GM18873 (cell line): ENCODE data around the gene CLMP.
A peak's percentile ranks its signal among the peaks of the same experiment; 100 is the strongest.
"Not testable (repeated sequence)": the region's sequence is repeated elsewhere in the genome, so short reads cannot be mapped to it uniquely, and the experiment has no call there.

ENCODE experiments used
- ATAC-seq: cut with Tn5 transposase; IDR thresholded peaks from one replicate; pipeline ENCODE4 v1.9.1; 2021; ENCODE audit warnings: mild to moderate bottlenecking, moderate library complexity, moderate number of reproducible peaks; ENCODE audit not compliant: unreplicated experiment, low FRiP score

Gene CLMP

DNA sequence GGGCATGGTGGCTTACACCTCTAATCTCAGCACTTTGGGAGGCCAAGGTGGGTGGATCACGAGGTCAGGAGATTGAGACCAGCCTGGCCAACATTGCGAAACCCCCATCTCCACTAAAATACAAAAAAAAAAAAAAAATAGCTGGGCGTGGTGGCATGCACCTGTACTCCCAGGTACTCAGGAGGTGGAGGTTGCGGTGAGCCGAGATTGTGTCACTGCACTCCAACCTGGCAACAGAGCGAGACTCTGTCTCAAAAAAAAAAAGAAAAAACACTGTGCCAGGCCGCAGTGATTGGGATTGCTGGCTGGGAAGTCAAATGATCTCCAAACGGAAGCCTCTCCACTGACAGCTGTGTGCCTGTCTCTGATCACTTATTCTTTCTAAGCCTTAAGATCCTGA lies 104.9 kb downstream of the CLMP start:
- ATAC-seq = not testable (repeated sequence)

DNA sequence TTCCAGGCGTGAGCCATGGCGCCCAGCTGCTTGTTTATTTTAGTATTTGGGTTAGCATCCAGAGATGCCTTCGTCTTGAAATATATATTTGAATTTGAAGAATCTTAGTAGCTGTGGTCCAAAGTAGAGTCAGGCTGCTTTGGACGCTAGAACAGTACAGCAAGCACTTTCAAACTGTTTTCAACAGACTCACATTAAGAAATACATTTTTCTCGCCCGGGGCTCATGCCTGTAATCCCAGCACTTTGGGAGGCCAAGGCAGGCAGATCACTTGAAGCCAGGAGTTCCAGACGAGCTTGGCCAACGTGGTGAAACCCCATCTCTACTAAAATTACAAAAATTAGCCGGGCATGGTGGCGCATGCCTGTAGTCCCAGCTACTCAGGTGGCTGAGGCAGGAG lies 106.2 kb downstream of the CLMP start:
- not testable (repeated sequence) for ATAC-seq

DNA sequence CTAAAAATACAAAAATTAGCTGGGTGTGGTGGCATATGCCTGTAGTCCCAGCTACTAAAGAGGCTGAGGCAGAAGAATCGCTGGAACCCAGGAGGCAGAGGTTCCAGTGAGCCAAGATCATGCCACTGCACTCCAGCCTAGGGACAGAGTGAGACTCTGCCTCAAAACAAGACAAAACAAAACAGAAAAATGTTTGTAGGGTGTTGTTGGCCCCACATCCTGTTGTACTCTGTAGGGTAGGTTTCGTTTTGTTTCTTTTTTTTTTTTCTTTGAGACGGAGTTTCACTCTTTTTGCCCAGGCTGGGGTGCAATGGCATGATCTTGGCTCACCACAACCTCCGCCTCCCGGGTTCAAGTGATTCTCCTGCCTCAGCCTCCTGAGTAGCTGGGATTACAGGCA lies 107.4 kb downstream of the CLMP start:
- peak; percentile 84 for ATAC-seq

- no peak for ATAC-seq
Measured at GRCh38 chr11:123086305-123086704, 108.7 kb downstream of the CLMP start.

DNA sequence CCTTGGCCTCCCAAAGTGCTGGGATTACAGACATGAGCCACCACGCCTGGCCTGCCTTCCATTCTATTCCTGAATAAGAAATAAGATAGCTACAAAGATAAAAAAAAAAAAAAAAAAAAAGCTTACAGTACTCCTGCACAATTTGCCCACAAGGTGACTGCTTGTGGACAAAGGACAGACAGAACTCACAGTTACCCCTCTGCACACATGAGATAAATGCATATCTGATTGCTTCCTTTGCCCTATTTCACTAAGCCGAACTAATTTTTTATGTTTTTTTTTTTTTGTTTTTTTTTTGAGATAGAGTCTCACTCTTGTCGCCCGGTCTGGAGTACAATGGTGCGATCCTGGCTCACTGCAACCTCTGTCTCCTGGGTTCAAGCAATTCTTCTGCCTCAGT lies 109.6 kb downstream of the CLMP start:
- ATAC-seq = no peak

GRCh38 chr11:123084454-123084853 lies 110.6 kb downstream of the CLMP start:
- no peak for ATAC-seq

- ATAC-seq = no peak
Measured at GRCh38 chr11:123083623-123084029, 111.4 kb downstream of the CLMP start.

DNA sequence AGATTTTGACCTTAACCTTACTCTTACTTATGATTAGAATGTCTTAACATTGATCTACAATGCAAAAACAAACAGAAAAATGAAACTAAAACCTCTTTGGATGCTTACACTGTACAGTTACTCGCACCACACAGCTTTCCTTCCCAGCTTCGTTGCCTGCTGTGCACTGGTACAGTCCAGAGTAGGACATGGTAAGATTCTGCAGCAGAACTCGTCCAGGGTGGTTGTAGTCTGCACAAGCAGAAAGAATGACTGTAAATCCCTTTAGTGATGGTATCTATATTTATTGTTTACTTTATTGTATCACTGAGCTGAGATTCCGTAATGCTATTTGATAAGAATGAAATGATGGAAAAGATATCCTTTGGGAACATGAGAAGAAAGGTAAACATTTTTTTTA lies 112.1 kb downstream of the CLMP start:
- no peak for ATAC-seq

DNA sequence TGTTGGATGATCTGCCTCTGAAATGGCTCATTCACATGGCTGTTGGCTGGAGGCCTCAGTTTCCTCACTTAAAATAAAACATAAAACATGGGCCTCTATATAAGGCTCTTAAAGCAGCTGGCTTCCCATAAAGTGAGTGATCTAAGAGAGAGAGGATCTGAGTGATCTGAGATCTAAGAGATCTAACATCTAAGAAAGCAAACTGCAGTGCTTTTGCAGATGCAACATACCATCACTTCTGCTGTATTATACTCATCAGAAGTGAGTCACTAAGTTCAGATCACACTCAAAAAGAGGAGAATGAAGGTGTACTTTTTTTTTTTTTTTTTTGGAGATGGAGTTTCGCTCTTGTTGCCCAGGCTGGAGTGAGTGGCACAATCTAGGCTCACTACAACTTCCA lies 115.0 kb downstream of the CLMP start:
- ATAC-seq = no peak

DNA sequence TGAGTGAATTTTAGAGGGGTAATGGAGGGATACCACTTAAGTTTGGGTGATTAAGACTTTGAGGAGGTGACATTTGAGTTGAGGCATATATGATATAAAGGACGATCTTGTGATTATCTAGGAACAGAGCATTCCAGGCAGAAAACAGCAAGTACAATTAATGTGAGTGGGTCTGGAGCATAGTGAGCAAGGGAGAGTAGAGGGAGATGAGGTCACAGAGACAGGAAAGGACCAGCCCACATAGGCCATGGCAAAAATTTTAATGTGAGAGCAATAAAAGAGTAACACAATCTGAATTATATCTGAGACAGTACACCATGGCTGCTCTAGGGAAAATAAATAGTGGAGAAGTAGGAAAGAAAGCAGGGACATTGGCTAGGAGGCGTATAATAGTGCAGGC lies 118.6 kb downstream of the CLMP start:
- no peak for ATAC-seq

DNA sequence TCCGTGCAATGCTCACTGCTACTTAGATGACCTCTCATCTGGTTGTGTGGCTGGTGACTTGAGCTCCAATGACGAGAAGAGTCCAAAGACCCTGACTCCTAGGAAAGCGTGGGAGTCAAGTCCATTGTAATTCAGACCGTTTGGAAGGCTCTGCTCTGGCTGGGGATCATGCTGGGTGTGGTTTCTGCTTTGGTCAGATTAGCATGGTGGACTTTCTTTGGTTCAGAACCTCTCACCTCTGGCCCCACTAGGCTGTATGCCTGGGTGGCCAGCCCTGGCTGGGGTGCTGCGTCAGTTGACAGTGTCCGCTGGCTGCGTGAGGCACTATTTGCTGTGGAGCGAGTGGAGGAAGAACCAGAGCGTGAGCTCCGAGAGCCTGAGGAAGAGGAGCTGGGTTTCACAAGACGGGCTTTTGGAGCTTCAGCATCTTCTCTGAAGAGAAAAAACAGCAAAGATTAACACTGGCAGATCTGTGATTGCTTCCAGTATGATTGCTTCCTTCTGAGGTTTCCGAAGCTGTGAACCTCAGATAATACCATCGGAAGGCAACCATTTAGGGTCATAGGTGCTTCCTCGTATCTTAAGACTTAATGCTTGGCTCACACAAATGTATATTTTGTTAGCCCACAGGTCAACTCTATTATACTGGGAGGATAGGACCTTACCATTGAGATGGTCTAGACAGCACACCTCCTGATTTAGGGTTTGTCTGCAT lies 121.5 kb downstream of the CLMP start:
- ATAC-seq = no peak

DNA sequence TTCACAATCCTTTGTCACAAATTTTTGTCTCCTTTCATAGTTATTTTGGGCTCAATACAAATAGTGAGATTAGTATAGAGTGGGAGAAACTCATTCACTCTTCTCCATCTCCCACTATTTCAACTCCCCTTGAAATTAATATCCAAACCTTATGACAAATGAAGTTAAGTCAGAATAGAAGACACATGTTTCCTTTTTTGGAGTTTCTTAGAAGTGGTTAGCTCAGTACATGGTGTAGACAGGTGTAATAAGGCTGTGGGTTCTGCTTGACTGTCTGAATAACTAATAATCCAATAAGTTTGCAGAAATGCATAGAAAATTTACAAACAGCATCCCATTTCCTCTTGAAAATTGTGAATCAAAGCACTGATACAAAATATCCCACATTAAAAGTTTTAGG lies 122.3 kb downstream of the CLMP start:
- ATAC-seq = no peak

DNA sequence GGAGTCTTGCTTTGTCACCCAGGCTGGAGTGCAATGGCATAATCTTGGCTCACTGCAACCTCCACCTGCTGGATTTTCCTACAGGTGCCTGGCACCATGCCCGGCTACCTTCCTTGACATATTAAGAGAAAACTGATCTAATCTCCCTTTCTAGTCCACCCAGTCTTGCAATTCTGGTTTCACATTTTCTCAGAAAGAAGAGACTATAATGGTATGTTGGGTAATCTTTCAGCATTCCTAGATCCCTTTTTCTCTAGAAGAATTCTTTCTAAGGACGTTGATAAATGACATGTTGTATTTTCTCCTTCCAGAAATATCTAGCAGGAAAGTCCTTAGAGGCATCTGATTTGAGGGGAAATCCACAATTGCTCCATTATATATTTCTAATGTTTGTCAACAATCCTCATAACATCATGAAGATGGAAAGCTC lies 122.7 kb downstream of the CLMP start:
- ATAC-seq = no peak

DNA sequence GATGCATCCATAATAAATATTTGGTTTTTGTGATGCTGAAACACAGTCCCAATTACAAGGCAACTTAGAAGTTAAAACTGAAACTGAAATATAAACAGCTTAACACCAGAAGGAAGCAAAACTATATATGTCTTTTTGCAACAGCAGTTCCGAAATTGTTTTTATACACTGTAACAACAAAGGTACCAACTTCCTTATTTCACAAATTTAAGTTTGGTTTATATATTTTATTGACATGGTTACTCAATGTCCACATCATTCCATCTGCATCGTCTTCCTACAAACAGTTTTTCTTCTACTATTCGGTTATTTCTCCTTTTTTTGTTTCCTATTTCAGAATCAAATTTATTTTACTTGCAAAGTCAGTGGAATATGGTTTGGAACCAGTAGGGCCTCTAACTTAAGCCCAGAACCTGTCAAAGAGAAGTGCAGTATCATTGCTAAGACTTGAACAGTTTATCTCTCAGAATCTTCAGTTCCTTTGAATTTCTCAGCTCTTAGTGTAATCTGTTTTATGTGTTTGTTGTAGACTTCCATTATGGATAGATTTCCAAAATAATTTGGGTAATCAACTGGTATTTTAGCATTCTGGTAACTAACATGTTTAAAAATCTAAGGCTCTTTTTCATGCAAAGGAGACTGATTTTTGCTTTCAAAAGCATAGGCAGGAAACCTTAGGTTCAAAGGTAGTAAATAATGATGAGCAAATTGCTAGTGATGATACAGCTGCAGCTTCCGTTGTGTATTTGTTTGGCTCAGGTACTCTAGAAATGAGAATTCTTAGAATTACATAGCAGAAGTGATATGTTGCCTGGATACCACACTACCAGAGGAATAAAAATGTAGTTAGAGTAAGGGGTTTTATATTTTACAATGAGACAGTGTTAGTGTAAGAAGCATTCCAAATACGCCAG lies 124.9 kb downstream of the CLMP start:
- peak; percentile 64 for ATAC-seq

DNA sequence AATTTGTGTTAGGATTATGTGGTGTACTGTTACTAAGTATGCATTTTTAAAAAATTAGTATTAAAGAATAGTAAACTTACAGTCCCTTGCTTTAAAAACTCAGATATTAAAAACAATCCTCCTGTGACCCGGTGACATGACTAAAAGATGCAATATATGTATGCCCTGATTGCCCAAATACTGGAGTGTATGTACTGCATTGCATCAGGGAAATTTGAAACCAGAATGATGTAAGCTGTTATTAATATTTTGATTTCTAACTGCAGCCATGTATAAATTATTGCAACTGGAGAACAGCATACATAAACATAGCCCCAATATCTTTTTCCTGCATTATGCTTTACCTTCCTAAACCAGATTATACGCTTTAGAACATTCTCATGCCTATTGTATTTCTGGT lies 129.4 kb downstream of the CLMP start:
- no peak for ATAC-seq

- ATAC-seq = no peak
Measured at GRCh38 chr11:123063826-123064657, 131.0 kb downstream of the CLMP start.

DNA sequence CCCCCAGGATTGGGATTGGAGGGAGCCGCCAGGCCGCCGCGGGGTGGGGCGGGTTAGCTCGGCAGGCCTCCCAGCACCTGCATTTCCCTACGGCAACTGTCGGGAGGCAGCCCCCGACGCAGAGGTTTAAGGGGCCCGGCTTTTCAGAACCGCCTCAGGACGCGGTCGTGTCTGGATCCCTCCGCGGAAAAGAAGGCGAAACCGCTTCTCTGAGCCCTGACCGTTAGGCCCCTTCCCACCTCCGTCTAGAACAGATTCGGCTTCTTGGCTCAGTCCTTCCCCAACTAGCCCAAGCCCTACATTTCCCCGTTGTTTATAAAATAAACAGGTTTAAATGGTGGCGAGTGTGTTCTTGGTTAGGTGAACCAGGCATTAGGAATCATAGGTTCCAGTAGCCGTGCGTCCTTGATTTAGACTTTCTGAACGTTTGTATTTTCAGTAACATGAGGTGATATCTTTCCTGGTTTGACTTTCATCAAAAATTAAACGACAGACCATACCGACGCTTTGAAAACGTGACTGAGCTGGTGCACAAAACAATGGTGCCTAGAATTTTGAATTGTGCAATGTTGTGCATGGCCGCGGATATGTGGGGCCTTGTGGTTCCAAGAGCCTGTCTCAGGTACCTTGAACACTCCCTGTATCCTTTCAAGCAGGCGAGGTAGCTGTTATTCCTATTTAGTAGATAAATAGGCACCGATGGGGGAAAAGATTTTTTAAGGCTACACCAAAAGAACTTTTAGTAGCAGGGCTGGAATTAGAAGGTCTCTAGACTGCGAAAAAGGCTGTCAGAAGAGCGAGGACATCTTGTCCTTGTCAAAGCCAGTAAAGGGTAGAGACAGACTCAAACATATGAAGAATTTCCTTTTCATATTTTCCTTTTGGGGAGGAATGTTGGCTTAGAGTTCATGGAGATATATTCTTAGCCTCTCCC lies 131.9 kb downstream of the CLMP start:
- no peak for ATAC-seq

- ATAC-seq = peak; percentile 79
Measured at GRCh38 chr11:123062158-123062891, 132.7 kb downstream of the CLMP start.
